ENCODE data around the gene FAM168A. TPM values are rescaled to one million over a fixed set of nuclear protein-coding genes. Genes with fewer than 3 reads are reported as not detected.
A peak's percentile ranks its signal among the peaks of the same experiment; 100 is the strongest.

FAM168A gene
- total and polyA plus RNA-seq, 9 of the 15 experiments (the other 6 are each of a cell fraction or from before 2014, with no cell fraction given): 0.44 to 7.2 (median 2.9) TPM

GRCh38 chr11:73384872-73385689 lies 212.8 kb downstream of the FAM168A start (continued):
- TF ChIP-seq, protein P1, sequence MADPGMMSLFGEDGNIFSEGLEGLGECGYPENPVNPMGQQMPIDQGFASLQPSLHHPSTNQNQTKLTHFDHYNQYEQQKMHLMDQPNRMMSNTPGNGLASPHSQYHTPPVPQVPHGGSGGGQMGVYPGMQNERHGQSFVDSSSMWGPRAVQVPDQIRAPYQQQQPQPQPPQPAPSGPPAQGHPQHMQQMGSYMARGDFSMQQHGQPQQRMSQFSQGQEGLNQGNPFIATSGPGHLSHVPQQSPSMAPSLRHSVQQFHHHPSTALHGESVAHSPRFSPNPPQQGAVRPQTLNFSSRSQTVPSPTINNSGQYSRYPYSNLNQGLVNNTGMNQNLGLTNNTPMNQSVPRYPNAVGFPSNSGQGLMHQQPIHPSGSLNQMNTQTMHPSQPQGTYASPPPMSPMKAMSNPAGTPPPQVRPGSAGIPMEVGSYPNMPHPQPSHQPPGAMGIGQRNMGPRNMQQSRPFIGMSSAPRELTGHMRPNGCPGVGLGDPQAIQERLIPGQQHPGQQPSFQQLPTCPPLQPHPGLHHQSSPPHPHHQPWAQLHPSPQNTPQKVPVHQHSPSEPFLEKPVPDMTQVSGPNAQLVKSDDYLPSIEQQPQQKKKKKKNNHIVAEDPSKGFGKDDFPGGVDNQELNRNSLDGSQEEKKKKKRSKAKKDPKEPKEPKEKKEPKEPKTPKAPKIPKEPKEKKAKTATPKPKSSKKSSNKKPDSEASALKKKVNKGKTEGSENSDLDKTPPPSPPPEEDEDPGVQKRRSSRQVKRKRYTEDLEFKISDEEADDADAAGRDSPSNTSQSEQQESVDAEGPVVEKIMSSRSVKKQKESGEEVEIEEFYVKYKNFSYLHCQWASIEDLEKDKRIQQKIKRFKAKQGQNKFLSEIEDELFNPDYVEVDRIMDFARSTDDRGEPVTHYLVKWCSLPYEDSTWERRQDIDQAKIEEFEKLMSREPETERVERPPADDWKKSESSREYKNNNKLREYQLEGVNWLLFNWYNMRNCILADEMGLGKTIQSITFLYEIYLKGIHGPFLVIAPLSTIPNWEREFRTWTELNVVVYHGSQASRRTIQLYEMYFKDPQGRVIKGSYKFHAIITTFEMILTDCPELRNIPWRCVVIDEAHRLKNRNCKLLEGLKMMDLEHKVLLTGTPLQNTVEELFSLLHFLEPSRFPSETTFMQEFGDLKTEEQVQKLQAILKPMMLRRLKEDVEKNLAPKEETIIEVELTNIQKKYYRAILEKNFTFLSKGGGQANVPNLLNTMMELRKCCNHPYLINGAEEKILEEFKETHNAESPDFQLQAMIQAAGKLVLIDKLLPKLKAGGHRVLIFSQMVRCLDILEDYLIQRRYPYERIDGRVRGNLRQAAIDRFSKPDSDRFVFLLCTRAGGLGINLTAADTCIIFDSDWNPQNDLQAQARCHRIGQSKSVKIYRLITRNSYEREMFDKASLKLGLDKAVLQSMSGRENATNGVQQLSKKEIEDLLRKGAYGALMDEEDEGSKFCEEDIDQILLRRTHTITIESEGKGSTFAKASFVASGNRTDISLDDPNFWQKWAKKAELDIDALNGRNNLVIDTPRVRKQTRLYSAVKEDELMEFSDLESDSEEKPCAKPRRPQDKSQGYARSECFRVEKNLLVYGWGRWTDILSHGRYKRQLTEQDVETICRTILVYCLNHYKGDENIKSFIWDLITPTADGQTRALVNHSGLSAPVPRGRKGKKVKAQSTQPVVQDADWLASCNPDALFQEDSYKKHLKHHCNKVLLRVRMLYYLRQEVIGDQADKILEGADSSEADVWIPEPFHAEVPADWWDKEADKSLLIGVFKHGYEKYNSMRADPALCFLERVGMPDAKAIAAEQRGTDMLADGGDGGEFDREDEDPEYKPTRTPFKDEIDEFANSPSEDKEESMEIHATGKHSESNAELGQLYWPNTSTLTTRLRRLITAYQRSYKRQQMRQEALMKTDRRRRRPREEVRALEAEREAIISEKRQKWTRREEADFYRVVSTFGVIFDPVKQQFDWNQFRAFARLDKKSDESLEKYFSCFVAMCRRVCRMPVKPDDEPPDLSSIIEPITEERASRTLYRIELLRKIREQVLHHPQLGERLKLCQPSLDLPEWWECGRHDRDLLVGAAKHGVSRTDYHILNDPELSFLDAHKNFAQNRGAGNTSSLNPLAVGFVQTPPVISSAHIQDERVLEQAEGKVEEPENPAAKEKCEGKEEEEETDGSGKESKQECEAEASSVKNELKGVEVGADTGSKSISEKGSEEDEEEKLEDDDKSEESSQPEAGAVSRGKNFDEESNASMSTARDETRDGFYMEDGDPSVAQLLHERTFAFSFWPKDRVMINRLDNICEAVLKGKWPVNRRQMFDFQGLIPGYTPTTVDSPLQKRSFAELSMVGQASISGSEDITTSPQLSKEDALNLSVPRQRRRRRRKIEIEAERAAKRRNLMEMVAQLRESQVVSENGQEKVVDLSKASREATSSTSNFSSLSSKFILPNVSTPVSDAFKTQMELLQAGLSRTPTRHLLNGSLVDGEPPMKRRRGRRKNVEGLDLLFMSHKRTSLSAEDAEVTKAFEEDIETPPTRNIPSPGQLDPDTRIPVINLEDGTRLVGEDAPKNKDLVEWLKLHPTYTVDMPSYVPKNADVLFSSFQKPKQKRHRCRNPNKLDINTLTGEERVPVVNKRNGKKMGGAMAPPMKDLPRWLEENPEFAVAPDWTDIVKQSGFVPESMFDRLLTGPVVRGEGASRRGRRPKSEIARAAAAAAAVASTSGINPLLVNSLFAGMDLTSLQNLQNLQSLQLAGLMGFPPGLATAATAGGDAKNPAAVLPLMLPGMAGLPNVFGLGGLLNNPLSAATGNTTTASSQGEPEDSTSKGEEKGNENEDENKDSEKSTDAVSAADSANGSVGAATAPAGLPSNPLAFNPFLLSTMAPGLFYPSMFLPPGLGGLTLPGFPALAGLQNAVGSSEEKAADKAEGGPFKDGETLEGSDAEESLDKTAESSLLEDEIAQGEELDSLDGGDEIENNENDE (IDR thresholded peaks at IDR 0.05; ENCODE audit: low read depth, low read length): no peak
- 0 out of 2 replicates have a peak, but pooled peaks have one; percentile 26 for TF ChIP-seq JUND (IDR thresholded peaks at IDR 0.05; ENCODE audit: borderline replicate concordance, low read depth, low read length)
- TF ChIP-seq JUND (tag; IDR thresholded peaks at IDR 0.05; ENCODE audit: borderline replicate concordance, low read depth, low read length): no peak; the same call in 2 of the 3 replicates
- TF ChIP-seq NFIC (IDR thresholded peaks at IDR 0.05): peak; percentile 83
- peak; percentile 50; the same call in 1 of the 2 replicates for TF ChIP-seq MTA1 (IDR thresholded peaks at IDR 0.05; ENCODE audit: borderline replicate concordance)
- TF ChIP-seq, protein P2, sequence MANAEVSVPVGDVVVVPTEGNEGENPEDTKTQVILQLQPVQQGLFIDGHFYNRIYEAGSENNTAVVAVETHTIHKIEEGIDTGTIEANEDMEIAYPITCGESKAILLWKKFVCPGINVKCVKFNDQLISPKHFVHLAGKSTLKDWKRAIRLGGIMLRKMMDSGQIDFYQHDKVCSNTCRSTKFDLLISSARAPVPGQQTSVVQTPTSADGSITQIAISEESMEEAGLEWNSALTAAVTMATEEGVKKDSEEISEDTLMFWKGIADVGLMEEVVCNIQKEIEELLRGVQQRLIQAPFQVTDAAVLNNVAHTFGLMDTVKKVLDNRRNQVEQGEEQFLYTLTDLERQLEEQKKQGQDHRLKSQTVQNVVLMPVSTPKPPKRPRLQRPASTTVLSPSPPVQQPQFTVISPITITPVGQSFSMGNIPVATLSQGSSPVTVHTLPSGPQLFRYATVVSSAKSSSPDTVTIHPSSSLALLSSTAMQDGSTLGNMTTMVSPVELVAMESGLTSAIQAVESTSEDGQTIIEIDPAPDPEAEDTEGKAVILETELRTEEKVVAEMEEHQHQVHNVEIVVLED (CRISPR knock-in tag; IDR thresholded peaks at IDR 0.05): no peak
